Neural cell (in vitro differentiated cells): Measurements from ENCODE around the gene RFC5.

Experiments
- CTCF ChIP-seq: fragments of 450-650 bp; IDR thresholded peaks from 2 replicates; pipeline ENCODE4 v1.5.1; 2014; ENCODE audit warnings: antibody characterized with exemption, mild to moderate bottlenecking, moderate library complexity; ENCODE audit not compliant: poor library complexity, severe bottlenecking
- EP300 ChIP-seq: fragments of 450-650 bp; conservative IDR thresholded peaks from 2 replicates; pipeline ENCODE4 v1.6.1; 2014; ENCODE audit warnings: antibody characterized with exemption, mild to moderate bottlenecking, moderate library complexity; ENCODE audit not compliant: poor library complexity, severe bottlenecking
- MXI1 ChIP-seq: fragments of 450-650 bp; conservative IDR thresholded peaks from 2 replicates; pipeline ENCODE4 v1.6.1; 2014; ENCODE audit warnings: antibody characterized with exemption, mild to moderate bottlenecking; ENCODE audit not compliant: poor library complexity, severe bottlenecking
- POLR2AphosphoS5 ChIP-seq: IDR thresholded peaks from 2 replicates; pipeline ENCODE4 v1.6.1; 2012
- REST ChIP-seq: IDR thresholded peaks from 2 replicates; pipeline ENCODE4 v1.6.1; 2012; ENCODE audit warnings: borderline replicate concordance
- TAF1 ChIP-seq: IDR thresholded peaks from 2 replicates; pipeline ENCODE4 v1.6.1; 2012; ENCODE audit warnings: low read depth

- no peak for TF ChIP-seq CTCF
- no peak for TF ChIP-seq MXI1
- TF ChIP-seq EP300: no peak
- TF ChIP-seq TAF1: no peak
- TF ChIP-seq REST: no peak
- no peak for TF ChIP-seq POLR2AphosphoS5
Measured at GRCh38 chr12:118073768-118074167, 57.3 kb downstream of the RFC5 start.
